Ascending aorta (tissue), 2 donors: Measurements from ENCODE around the gene DPM3. TPM values are rescaled to one million over a fixed set of nuclear protein-coding genes. Genes with fewer than 3 reads are reported as not detected.
A peak's percentile ranks its signal among the peaks of the same experiment; 100 is the strongest.
"Not testable (repeated sequence)": the region's sequence is repeated elsewhere in the genome, so short reads cannot be mapped to it uniquely, and the experiment has no call there.

ENCODE experiments used
- DNase-seq, 2 donors: peaks; one replicate each; pipeline ENCODE4 v3.0.0-alpha.2; 2019; ENCODE audit warnings: low spot score in 2 of 2
- H3K27ac ChIP-seq, 2 donors: fragments of 200-600 bp; sonication (generic); one replicate each; pipeline ENCODE4 v1.5.1; 2016 to 2017; ENCODE audit warnings: mild to moderate bottlenecking in 1 of 2
- H3K27me3 ChIP-seq: fragments of 200-600 bp; sonication (generic); one replicate; pipeline ENCODE4 v1.5.1; 2017
- H3K36me3 ChIP-seq, 2 donors: fragments of 200-600 bp; sonication (generic); one replicate each; pipeline ENCODE4 v1.5.1; 2016
- H3K4me1 ChIP-seq, 2 donors: fragments of 200-600 bp; sonication (generic); one replicate each; pipeline ENCODE4 v1.5.1; 2016 to 2017; ENCODE audit warnings: mild to moderate bottlenecking in 1 of 2
- H3K4me3 ChIP-seq, 2 donors: fragments of 200-600 bp; sonication (generic); one replicate each; pipeline ENCODE4 v1.5.1; 2016 to 2017; ENCODE audit warnings: mild to moderate bottlenecking in 1 of 2
- H3K9me3 ChIP-seq, 2 donors: fragments of 200-600 bp; sonication (generic); one replicate each; pipeline ENCODE4 v1.5.1; 2016
- intact Hi-C: fragments of 100-400 bp; cut with DNase I; formaldehyde crosslinking; loops from one replicate; pipeline ENCODE4 v1.15.1; 2023
- total RNA-seq: library from RNA; depleted of rRNA; stranded (reverse); fragments of >200 nt; gene quantifications from one replicate; pipeline ENCODE4 v1.1.0, GENCODE V29; 2016
- TF ChIP-seq, protein P1 (sequence below), 3 experiments: fragments of 200-600 bp in 2 of 3; fragments of 450-650 bp in 1 of 3; sonication (generic) in 2 of 3; IDR thresholded peaks; one replicate each; pipeline ENCODE4 v1.5.1; 2016 to 2019; ENCODE audit warnings: antibody characterized with exemption in 3 of 3, mild to moderate bottlenecking in 1 of 3, moderate library complexity in 1 of 3

The DPM3 gene
- total RNA-seq, 1 donor from 2014 or later = 78.2 TPM

DNA sequence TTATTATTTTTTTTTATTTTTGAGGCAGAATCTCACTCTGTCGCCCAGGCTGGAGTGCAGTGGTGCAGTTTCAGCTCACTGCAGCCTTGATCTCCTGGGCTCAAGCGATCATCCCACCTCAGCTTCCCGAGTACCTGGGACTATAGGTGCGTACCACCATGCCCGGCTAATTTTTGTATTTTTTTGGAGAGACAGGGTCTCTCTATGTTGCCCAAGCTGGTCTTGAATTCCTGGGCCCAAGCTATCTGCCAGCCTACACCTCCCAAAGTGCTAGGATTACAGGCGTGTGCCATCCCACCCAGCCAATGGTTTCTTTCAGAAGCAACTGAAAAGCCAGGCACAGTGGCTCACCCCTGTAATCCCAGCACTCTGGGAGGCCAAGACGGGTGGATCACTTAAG lies 30.5 kb upstream of the DPM3 start:
- Histone ChIP-seq H3K4me3 (no peak overlapping the region), H3K36me3 (peaks cover 7 to 24% of the 10 kb centered on the region in 2 donors), H3K9me3 (no peaks in the 10 kb centered on the region), H3K4me1 (peaks cover 14 to 18% of the 10 kb centered on the region in 2 donors), H3K27me3 (no peaks in the 10 kb centered on the region), H3K27ac (no peak overlapping the region)
- DNase-seq = no peak
- TF ChIP-seq, protein P1, sequence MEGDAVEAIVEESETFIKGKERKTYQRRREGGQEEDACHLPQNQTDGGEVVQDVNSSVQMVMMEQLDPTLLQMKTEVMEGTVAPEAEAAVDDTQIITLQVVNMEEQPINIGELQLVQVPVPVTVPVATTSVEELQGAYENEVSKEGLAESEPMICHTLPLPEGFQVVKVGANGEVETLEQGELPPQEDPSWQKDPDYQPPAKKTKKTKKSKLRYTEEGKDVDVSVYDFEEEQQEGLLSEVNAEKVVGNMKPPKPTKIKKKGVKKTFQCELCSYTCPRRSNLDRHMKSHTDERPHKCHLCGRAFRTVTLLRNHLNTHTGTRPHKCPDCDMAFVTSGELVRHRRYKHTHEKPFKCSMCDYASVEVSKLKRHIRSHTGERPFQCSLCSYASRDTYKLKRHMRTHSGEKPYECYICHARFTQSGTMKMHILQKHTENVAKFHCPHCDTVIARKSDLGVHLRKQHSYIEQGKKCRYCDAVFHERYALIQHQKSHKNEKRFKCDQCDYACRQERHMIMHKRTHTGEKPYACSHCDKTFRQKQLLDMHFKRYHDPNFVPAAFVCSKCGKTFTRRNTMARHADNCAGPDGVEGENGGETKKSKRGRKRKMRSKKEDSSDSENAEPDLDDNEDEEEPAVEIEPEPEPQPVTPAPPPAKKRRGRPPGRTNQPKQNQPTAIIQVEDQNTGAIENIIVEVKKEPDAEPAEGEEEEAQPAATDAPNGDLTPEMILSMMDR (IDR thresholded peaks at IDR 0.05) = no peak
- intact Hi-C loops = loop anchor here (5.0 kb wide), 1 partner anchor 44 kb away; the partner anchor contains the start of gene EFNA1

- no peaks in the 10 kb centered on the region for H3K27me3 ChIP-seq
- no peak overlapping the region for H3K4me3 ChIP-seq
- TF ChIP-seq, protein P1 (IDR thresholded peaks at IDR 0.05) = no peak
- intact Hi-C loops = loop anchor here (5.0 kb wide), 1 partner anchor 43 kb away; the partner anchor contains the start of gene EFNA1
- no peak for DNase-seq
- peaks cover 7 to 24% of the 10 kb centered on the region in 2 donors for H3K36me3 ChIP-seq
- H3K4me1 ChIP-seq = peaks cover 14 to 18% of the 10 kb centered on the region in 2 donors
- no peak overlapping the region for H3K27ac ChIP-seq
- H3K9me3 ChIP-seq = no peaks in the 10 kb centered on the region
Measured at GRCh38 chr1:155170101-155170785, 29.9 kb upstream of the DPM3 start.

DNA sequence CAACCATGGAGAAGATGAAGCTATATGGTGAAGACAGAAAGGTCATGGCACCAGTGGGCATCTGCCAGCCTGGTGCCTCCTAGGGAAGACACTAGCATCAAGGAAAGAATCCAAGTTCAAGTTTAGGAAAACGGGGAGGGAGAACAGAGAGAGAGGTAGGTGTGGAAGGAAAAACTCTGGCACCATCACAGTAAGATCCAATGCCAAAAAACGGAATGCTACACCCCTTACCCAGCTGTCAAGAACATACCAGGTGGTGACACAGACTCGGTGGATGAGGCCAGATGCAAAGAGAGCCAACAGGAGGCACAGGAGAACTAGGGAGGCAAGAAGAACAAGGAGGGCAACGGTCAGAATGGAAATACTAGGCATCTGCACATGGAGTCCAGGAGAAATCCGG lies 29.2 kb upstream of the DPM3 start:
- TF ChIP-seq, protein P1 (IDR thresholded peaks at IDR 0.05) = no peak
- intact Hi-C loops = no loop called here
- H3K4me3 ChIP-seq = no peak overlapping the region
- peaks cover 14 to 16% of the 10 kb centered on the region in 2 donors for H3K4me1 ChIP-seq
- no peaks in the 10 kb centered on the region for H3K9me3 ChIP-seq
- H3K27me3 ChIP-seq = no peaks in the 10 kb centered on the region
- H3K36me3 ChIP-seq = peaks cover 7 to 24% of the 10 kb centered on the region in 2 donors
- DNase-seq = no peak
- H3K27ac ChIP-seq = no peak overlapping the region

GRCh38 chr1:155168456-155169210 lies 28.3 kb upstream of the DPM3 start:
- no peak for DNase-seq
- TF ChIP-seq, protein P1 (IDR thresholded peaks at IDR 0.05) = no peak
- intact Hi-C loops = loop anchor here (1.0 kb wide), 1 partner anchor 77 kb away; no protein-coding TSS in a partner anchor
- H3K4me1 ChIP-seq = peaks cover 7 to 11% of the 10 kb centered on the region in 2 donors
- H3K9me3 ChIP-seq = no peaks in the 10 kb centered on the region
- H3K27me3 ChIP-seq = no peaks in the 10 kb centered on the region
- H3K36me3 ChIP-seq = peaks cover 7 to 24% of the 10 kb centered on the region in 2 donors
- H3K27ac ChIP-seq = no peak overlapping the region
- no peak overlapping the region for H3K4me3 ChIP-seq

DNA sequence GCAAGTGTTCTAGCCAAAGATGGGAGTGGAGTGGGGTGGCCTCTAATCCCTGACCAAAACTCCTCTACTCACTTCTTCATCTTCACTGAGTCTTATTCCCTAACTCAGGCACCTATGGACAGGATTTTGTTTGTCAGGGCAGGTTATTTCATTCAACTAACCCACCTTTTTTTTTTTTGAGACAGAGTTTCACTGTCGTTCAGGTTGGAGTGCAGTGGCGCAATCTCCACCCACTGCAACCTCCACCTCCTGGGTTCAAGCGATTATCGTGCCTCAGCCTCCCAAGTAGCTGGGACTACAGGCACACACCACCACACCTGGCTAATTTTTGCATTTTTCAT lies 27.7 kb upstream of the DPM3 start:
- DNase-seq, H3K4me1 ChIP-seq, H3K9me3 ChIP-seq, H3K27ac ChIP-seq, H3K27me3 ChIP-seq: not testable (repeated sequence)
- Histone ChIP-seq H3K36me3 (peaks cover 7 to 24% of the 10 kb centered on the region in 2 donors), H3K4me3 (peak overlapping the region in 1 of 2 donors; percentile 12)
- intact Hi-C loops = loop anchor here (1.0 kb wide), 1 partner anchor 77 kb away; no protein-coding TSS in a partner anchor
